ENCODE data around the gene SPATA6L.
A peak's percentile ranks its signal among the peaks of the same experiment; 100 is the strongest.
"Not testable (repeated sequence)": the region's sequence is repeated elsewhere in the genome, so short reads cannot be mapped to it uniquely, and the experiment has no call there.

SPATA6L gene

DNA sequence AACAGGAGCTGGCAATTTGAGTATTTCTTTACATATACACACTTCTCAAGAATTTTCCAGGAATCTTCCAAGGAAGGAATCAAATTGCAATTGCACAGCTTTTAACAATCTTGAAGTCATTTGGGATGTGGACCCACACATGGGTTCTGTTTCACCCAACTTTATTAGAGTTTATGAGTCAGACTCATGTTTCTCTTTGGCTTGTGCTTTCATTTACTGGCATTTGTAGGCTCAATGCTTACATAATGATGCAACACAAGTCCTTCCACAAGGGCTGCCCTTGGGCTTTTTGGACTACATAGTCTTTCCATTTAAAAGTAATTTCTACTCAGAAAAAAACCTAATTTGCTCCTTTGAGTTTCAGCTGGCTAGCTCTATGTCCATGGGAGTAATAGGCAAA is 8.5 kb upstream of the SPATA6L start:
- no peak for DNase-seq

DNA sequence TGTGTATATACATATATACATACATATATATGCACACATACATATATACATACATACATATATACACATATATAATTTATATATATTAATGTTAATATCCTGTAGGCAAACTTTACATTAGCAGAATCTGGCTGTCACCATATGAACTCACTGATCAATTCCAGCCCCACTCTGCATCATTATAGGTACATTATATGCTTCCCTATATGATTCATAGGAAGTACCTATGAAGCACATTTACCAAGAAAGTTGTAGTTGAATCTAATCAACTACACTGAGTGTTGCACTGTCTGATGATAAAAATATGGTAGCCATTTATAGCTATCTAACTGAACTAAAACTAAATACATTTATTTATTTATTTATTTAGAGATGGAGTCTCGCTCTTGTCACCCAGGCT is 5.5 kb upstream of the SPATA6L start:
- DNase-seq: no peak

DNA sequence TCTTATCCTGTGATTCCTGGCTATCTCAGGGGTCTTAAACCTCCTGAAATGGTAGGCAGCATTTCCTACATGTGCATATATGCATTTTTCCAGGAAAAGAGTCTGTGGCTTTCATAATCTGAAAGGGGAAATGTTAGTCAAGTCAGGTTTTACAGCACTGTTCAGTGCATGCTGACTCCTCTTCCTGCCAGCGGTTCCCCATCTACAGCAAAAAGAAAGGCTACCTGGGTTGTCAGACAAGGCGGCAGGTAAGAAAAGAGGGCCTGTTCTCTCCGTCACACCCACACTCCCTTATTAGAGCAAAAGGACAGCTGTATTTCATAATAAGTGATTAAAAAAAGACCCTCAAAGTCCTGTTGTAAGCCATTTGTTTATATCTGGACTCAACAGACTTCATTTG is 4.3 kb upstream of the SPATA6L start:
- DNase-seq: no peak

DNA sequence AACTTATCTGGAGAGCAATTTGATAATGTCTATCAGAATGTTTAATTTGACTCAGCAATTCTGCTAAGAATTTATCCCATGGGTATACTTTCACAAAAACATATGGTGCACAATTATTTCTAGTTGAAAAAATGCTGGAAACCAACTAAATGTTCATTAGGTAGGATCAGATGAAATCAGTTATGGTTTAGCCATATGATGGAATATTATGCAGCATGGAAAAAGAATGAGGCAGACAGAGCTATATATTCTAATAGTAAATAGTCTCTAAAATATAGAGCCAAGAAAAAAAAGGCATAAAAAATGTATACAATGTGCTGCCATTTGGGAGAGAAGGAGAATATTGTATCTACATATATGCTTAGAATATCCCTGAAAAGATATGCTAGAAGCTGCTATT is 3.6 kb upstream of the SPATA6L start:
- DNase-seq: no peak

DNA sequence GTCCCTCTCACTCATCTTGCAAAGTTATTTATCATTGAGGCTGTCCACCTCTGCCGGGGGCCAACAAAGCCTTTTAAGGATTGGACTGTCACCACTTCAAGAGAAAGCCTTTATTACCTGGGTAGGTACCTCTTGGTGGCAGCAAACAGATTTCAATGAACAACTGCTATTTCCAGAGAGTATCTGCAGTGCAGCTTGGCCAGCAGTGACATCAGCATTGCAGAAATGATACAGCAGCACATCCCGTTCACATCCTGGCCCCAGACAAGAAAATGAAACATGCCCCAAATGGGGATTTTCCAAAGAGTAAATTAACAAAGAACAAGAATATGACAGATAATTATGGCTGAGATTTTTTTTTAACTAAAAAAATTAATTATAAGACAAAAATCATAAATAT is 2.3 kb upstream of the SPATA6L start:
- no peak for DNase-seq

DNA sequence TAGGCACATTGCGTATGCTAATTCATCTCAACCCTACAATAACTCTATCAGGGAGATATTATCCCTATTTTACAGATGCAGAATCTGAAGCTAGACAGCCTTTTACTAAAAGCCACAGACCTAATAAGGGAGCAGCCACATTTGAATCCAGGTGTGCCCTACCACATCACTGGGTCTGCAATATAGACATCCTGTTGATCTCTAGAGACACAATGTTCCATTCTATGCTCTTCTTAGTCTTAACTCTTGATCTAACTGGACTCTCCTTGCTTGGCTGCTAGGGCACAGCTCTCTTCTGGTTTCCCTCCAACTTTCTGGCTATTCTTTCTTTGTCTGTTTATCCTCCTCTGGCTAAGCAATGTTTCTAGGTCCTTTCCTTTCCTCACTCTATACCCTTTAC is 1.4 kb upstream of the SPATA6L start:
- no peak for DNase-seq

DNA sequence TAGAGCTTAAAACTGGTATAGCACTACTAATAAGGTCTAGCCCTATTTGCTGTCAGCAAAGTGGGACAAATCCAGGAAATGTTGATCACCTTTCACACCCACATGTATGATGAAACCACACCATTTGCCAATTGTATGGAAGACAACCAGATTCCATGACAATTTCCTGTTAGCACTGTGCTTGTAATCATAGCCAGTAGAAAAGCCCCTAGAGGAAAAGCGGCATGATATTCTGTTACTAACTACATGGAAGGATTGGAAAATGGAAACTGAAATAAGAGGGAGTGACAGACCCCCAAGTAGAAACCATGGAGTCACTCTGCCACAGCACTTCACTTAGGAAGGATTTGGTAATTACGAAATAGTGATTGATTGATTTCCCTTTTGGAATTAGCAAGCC is 923 bp downstream of the SPATA6L start:
- no peak for DNase-seq

DNA sequence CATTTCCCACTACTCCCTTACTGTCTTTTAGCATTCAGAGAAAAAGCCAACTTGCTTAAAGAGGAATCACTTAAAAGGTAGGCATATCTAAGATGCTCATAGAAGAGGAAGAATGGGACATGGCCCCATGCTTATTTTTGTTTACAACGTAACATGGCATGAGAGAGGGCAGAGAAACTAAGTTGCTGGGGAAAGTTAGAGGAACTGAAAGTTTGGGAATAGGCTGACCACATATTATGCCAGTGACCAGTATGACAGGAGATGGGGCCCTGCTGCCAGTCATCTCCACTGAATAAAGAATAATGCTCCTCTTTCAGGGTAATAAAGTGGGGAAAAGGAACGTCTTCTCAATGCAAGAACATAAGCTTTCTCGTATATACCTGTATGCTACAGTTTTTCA is 2.3 kb downstream of the SPATA6L start:
- DNase-seq: no peak

DNA sequence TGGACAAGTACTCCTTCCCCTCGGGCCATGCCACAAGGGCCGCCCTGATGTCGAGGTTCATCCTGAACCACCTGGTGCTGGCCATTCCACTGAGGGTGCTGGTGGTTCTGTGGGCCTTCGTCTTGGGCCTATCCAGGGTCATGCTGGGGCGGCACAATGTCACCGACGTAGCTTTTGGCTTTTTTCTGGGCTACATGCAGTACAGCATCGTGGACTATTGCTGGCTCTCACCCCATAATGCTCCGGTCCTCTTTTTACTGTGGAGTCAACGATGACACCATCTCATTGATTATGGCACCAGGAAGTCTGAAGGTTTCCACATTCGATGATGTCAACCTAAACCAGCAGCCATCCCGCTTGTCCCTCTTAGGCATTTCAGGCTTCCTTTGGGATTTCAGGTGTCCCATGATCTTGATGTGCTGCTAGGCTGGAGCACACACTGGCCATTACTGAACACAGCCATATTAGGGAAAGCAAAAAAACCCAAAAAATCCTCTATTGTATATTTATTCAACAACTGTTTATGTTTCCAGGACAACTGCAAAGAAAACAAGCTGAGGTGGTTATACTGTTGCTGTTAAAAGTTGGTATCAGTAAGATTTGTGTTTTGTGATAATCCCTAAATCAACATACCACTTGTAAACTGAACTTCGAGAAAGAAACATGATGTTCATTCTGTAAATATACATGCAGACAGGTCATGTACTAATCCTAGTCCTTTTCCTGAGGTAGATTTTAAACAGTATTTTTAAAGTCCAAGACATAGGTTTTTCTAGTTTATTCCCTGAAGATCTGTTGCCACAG is 3.1 kb downstream of the SPATA6L start:
- no peak for DNase-seq

DNA sequence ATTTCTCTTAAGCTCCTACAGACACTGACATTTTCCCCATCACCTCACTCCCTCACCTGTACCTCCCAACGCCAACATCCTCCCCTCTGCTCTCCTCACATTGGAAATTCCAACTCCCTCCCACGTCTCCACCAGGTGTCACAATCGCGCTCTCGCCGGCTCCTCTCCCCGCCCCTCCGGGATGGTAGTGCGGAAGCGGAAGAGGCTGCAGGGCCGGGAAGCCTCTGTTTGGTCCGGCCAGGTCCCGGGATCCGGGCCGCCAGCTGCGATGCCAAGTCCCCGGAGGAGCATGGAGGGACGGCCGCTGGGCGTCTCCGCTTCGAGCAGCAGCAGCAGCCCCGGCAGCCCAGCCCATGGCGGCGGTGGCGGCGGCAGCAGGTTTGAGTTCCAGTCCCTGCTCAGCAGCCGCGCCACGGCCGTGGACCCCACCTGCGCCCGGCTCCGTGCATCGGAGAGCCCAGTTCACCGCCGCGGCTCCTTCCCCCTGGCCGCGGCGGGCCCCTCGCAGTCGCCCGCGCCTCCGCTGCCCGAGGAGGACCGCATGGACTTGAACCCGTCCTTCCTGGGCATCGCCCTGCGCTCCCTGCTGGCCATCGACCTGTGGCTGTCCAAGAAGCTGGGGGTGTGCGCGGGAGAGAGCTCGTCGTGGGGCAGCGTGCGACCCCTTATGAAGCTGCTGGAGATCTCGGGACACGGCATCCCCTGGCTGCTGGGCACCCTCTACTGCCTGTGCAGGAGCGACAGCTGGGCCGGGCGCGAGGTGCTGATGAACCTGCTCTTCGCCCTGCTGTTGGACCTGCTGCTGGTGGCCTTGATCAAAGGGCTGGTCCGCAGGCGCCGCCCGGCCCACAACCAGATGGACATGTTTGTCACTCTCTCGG is 3.9 kb downstream of the SPATA6L start, which contains the start of gene PLPP6:
TSS of gene PLPP6 (plus strand) at position 187 of the 881 bp plus-strand sequence. CDS start at position 269, 82 bp downstream.
- peak; percentile 61 for DNase-seq

DNA sequence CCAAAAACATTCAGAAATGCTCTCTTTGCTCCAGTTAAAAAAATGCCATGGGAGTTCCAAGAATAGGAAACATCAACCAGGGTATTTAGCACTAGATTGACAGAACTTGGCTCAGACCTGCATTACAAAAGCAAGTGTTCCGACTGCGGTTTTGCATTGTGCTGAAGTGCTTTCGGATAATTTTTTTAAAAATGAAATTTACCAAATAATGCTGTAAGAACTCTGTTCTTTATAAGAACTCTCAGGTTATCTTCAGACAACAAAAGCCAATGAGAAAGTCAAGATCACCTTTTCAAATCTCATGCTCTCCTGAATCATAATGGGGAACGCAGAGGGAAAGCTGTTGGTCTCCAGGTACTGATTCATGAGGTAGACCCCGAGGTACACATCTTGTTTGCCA is 4.7 kb downstream of the SPATA6L start:
- DNase-seq: no peak

DNA sequence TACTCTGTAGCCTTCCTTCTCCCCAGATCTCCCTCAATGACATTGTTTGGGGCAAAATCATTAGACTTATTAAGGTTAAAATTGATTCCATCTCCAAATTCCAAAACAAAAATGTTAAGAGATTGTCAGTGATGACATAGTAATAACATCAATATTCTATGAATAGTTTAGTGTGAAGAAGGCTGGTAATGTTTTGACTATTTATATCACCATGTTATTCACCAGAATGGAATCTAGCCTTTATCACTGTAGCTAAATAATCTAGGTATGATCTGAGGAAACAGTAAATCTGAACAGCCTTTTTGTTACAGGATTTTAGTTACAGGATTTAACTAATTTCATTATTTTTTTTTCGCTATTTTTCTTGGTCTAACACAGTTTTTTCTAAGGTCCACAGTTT is 5.1 kb downstream of the SPATA6L start:
- DNase-seq: no peak

DNA sequence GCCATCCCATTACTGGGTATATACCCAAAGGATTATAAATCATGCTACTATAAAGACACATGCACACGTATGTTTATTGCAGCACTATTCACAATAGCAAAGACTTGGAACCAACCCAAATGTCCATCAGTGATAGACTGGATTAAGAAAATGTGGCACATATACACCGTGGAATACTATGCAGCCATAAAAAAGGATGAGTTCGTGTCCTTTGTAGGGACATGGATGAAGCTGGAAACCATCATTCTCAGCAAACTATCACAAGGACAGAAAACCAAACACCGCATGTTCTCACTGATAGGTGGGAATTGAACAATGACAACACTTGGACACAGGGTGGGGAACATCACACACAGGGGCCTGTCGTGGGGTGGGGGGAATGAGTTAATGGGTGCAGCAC is 5.6 kb downstream of the SPATA6L start:
- DNase-seq: not testable (repeated sequence)

DNA sequence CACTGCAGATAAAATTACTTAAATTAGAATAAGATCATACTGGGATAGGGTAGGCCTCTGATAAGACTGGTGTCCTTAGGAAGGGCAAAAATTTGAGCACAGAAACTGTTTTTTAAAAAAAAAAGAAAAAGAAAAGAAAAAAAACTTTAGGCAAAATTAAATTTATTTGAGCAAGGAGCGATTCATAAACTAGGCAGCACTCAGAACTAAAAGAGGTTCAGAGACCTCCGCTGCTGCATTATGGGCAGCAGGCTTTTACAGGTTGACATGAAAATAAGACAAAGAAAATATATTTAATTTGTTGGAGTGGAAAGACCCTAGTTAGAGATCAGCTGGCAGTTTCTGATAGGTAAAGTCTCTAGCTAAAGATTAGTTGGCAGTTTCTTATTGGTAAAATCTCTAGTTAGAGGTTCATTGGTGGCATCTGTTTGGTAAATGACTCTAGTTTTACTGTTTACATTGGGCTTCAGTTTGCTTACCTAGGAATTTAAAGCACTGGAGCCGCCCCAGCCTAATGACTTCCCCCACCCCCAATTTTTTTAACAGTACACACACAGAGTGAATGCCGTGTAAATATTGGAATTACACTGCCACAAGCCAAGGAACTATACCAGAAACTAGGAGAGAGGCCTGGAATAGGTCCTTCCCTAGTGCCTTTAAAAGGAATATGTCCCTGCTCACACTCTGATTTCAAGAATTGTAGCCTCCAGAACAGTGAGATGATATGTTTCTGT is 8.7 kb downstream of the SPATA6L start:
- DNase-seq: no peak

DNA sequence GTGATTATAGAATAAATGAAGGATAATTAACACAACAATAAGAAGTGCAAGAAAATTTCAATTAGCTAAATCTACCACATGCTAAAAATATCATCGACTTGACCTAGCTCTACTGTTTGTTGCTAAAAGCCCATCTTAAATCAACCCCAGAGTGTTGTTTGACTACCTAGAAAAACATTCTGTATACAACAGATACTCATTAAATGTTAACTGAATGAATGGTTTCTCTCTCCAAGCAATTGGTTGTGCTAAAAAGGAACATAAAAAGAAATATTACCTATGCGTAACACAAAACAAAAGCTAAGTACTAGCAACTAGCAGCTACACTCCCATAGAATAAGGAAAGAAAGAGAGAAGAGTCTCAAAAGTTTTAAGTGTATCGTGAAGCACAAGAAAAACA is 9.7 kb downstream of the SPATA6L start:
- no peak for DNase-seq

DNA sequence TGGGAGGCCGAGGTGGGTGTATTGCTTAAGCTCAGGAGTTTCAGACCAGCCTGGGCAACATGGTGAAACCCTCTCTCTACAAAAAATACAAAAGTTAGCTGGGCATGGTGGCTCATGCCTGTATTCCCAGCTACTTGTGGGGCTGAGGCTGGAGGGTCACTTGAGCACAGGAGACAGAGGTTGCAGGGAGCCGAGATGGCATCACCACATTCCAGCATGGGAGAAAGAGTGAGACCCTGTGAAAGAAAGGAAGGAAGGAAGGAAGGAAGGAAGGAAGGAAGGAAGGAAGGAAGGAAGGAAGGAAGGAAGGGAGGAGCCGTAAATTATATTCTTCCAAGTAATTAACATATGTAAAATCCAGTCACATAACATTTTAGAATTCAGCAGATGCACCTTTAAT is 10.1 kb downstream of the SPATA6L start:
- not testable (repeated sequence) for DNase-seq

DNA sequence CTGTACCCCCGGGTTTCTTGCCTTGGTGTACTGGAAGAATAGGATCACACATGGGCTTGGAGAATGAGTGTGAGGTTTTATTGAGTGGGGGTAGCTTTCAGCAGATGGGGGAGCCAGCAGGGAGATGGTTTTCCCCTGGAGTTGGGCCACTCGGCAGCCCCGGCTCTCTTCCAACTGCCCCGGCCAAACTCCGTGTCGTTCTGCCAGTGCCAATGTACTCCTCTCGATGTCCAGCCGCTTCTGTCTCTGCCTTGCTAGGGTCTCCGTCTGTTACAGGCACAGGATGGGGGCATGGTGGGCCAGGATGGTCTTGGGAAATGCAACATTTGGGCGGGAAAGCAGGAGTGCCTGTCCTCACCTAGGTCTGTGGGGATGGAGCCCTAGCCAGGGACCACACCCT is 11.7 kb downstream of the SPATA6L start:
- DNase-seq: no peak

DNA sequence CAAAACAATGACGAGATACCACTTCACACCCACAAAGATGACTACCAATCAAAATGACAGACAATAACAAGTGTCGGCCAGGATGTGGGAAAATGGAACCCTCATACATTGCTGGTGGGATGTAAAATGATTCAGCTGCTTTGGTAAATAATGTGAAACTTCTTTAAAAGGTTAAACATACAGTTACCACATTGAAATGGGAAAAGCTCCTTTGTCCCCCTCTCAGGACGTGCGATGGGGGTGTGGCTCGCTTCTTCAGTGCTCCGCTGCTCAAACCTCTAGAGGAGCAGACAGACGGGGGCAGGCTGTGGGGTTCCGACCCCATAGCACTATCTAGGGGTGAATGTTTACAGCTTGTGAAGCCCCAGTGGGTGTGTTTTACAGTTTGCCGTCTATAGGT is 12.2 kb downstream of the SPATA6L start:
- no peak for DNase-seq

DNA sequence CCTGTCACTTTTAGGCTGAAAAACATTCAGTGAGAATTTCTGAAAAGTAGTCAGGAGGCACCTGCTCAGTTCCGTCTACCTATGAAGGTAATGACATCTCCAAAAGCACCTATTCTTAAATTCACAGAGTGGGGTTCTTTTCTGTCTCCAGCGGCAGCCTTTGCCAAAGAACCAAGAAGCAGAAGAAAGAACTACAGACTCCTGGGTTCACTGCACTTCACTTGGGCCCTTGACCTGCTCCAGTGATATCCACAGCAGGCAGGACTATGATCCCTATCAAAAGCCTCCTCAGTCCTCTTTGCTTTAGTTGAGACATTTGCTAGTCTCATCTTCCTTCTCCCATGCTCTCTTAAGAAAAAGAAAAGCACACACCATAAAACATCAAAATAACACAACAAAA is 23.9 kb downstream of the SPATA6L start:
- no peak for DNase-seq

DNA sequence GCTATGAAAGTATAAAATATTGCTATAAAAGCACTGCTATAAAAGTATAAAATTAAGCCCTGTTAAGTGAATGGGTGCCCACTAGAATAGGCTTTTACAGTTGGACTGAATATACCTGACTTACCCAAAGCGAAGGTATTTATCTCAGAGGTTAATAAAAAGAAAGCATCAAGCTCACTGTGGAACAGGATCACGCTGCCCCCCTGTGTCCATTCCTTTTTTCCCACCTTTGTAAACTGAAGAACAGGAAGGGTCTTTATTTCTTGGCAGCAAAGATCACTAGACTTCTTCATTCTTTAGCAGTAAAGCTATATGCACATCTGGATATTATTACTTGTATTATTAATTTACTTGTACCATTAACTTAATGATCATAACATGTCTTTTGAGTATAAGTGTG is 26.3 kb downstream of the SPATA6L start:
- no peak for DNase-seq

DNA sequence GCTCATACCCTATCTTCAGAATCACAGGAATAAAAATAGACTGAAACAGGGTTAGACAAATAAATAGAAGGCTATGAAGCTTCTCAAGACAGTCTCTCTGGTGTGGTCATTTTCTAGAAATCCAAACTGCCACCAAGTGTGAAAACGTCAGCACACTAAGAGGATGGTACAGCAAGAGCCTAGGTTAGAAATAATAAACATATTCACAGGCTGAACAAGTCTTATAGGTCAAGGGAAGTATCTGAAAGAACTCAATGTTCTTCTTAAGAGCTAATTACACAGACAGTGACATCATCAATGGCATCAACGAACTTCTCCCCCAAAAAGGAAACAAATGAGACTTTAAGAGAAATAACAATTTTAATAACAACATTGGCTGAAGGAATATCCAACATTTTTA is 26.9 kb downstream of the SPATA6L start:
- DNase-seq: no peak

DNA sequence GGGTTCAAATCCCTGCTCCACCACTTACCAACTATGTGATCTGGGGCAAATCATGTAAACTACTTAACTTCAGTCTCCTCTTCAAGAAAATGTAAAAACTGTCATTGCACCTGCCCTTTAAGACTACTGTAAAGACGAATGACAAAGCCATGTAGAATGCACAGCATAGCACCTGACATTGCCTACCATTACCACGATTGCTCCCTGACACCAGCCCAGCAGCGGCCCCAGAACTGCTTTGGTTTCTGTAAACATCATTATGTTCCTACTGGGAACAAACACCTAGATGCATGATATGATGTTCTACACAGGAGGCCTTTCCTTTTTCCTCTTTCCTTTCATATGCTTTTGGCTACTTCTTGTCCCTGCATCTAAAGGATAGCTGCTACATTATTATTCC is 27.3 kb downstream of the SPATA6L start:
- DNase-seq: no peak

DNA sequence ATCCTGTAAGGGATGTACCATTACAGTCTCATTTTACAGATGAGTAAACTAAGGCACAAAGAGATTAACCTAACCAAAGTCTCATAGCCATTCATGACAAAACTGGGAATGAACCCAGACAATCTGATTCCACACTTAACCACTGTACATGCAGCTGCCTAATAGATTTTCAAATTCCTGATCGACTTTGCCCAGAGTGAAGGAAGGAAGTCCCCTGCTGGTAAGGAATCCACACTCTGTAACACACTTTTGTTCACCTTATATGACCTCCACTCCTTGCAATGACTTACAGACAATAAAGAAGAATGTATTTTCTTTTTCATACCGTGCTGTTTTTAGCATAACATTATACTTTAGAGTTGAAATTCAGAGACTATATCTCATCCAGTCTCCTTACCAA is 35.4 kb downstream of the SPATA6L start:
- DNase-seq: no peak

DNA sequence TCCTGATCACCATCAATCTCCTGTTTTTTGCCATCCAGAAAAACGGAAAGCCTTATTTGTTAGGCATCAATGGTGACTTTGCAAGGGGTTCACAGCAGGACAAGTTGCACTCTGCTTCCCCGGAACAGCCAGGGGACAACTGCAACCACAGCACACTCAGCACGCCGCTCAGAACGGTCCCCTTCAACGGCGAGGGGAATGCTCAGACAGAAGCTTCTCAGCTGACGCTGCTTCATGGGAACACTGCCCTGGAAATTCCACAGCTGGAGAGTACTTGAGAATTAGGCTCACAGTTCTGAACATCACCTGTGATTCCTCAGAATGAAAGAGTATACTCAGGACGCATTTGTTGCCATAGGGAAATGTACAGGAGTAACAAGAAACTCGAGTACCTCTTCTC is 44.3 kb downstream of the SPATA6L start:
- DNase-seq: no peak

Measured in DMS 273 treated with DMSO at 0.1 percent for 48 hours (cell line).